ENCODE data around the gene RARRES1.

Gene RARRES1

GRCh38 chr3:158765518-158766205 is 33.4 kb upstream of the RARRES1 start:
- DNase-seq (ENCODE audit: low read depth) = no peak
- TF ChIP-seq CTCF (conservative IDR thresholded peaks at IDR 0.05; ENCODE audit: control insufficient read depth, insufficient read depth, low read depth, low read length) = no peak
- no peak overlapping the region for H3K4me3 ChIP-seq (ENCODE audit: control insufficient read depth, low read depth, low read length)

GRCh38 chr3:158763421-158763820 is 31.2 kb upstream of the RARRES1 start:
- no peak for DNase-seq (ENCODE audit: low read depth)
- no peak for TF ChIP-seq CTCF (conservative IDR thresholded peaks at IDR 0.05; ENCODE audit: control insufficient read depth, insufficient read depth, low read depth, low read length)

DNA sequence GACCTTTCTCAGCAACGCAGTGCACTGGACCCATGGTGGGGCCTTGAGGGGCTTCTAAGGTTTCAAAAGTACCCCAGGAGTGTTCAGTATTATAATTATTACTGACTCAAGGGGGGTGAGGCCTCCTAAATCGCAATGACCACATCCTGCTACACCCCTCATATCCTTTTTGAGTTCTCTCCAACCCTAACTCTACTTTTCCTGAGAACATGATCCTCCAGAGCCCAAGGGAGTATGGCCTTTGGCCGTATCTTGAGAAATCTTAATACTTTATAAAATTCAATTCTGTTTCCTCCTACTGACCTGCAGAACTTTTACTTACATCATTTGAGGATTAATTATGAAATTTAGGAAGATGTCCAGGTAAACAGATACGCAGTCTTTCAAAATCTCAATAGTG is 30.4 kb upstream of the RARRES1 start:
- peak; percentile 66 for DNase-seq (ENCODE audit: low read depth)
- no peak for TF ChIP-seq CTCF (conservative IDR thresholded peaks at IDR 0.05; ENCODE audit: control insufficient read depth, insufficient read depth, low read depth, low read length)
- H3K4me3 ChIP-seq (ENCODE audit: control insufficient read depth, low read depth, low read length) = no peak overlapping the region

More at GRCh38 chr3:158763421-158763820, 31.2 kb upstream of the RARRES1 start:
- H3K4me3 ChIP-seq (ENCODE audit: control insufficient read depth, low read depth, low read length) = no peak overlapping the region

DNA sequence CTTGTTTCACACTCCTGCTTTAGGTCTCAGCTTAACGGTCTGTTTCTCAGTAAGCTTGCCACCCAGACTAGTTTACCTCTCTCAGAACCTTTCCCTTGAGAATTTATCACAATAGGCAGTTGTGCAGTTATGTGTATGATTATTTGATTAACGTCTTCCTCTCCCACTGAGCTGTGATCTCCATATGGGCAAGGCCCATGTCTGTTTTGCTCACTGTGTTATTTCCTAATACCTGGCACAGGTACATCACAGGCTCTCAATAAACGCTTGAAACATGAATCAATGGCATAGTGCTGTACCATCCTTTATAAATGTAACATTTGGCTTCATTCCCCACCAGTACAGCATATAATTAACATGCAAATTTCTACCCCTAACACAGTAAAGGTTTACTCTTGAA is 29.1 kb upstream of the RARRES1 start:
- no peak for DNase-seq (ENCODE audit: low read depth)
- H3K4me3 ChIP-seq (ENCODE audit: control insufficient read depth, low read depth, low read length) = no peak overlapping the region
- no peak for TF ChIP-seq CTCF (conservative IDR thresholded peaks at IDR 0.05; ENCODE audit: control insufficient read depth, insufficient read depth, low read depth, low read length)

DNA sequence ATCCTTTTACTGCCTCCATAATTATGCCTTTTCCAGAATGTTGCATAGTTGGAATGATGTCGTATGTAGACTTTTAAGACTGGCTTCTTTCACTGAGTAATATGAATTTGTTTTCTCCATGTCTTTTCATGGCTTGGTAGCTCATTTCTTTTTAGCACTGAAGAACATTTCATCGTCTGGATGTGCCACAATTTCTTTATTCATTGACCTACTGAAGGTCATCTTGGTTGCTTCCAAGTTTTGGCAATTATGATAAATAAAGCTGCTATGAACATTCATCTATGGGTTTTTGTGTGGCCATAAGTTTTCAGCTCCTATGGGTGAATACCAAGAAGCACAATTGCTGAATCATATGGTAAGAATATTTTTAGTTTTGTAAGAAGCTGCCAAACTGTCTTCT is 23.2 kb upstream of the RARRES1 start:
- no peak overlapping the region for H3K4me3 ChIP-seq (ENCODE audit: control insufficient read depth, low read depth, low read length)
- no peak for DNase-seq (ENCODE audit: low read depth)
- no peak for TF ChIP-seq CTCF (conservative IDR thresholded peaks at IDR 0.05; ENCODE audit: control insufficient read depth, insufficient read depth, low read depth, low read length)

DNA sequence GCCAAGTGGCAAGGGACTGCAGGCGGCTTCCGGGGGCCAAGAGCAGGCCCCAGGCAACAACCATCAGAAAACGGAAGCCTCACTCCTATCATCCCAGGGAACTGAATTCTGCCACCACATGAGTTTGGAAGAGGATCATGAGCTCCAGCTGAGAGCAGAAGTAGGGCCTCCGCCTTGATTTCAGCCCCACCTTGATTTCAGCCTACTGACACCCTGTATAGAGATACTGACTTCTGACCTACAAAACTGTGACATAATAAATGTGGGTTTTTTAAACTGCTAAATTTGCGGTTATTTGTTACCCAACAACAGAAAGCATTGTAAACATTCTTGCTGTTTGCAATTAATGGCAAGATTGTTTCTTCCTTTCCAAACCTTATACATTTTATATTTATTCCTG is 21.6 kb upstream of the RARRES1 start:
- TF ChIP-seq CTCF (conservative IDR thresholded peaks at IDR 0.05; ENCODE audit: control insufficient read depth, insufficient read depth, low read depth, low read length) = no peak
- no peak overlapping the region for H3K4me3 ChIP-seq (ENCODE audit: control insufficient read depth, low read depth, low read length)
- DNase-seq (ENCODE audit: low read depth) = no peak

GRCh38 chr3:158751316-158751715 is 19.1 kb upstream of the RARRES1 start:
- H3K4me3 ChIP-seq (ENCODE audit: control insufficient read depth, low read depth, low read length) = no peak overlapping the region
- TF ChIP-seq CTCF (conservative IDR thresholded peaks at IDR 0.05; ENCODE audit: control insufficient read depth, insufficient read depth, low read depth, low read length) = no peak
- DNase-seq (ENCODE audit: low read depth) = no peak
